Stimulated activated CD8-positive, alpha-beta memory T cell treated with anti-CD3 and anti-CD28 coated beads, Interleukin-4, amount 100 ng/mL, for 48 hours (primary cell): Measurements from ENCODE around the gene AGAP9.
A peak's percentile ranks its signal among the peaks of the same experiment; 100 is the strongest.
"Not testable (repeated sequence)": the region's sequence is repeated elsewhere in the genome, so short reads cannot be mapped to it uniquely, and the experiment has no call there.

Experiments used
- DNase-seq: peaks from one replicate; pipeline ENCODE4 v3.0.0-alpha.2; 2020

The AGAP9 gene

GRCh38 chr10:47484786-47485185, 38.7 kb downstream of the AGAP9 start:
- not testable (repeated sequence) for DNase-seq

- not testable (repeated sequence) for DNase-seq
Measured at GRCh38 chr10:47483923-47484322, 39.5 kb downstream of the AGAP9 start, which contains the start of gene ANXA8. Gene ANXA8 (minus strand): TSS chr10:47484115. CDS start chr10:47483933, 182 bp downstream.

GRCh38 chr10:47482367-47482766, 41.1 kb downstream of the AGAP9 start:
- DNase-seq = not testable (repeated sequence)

GRCh38 chr10:47481768-47482181, 41.7 kb downstream of the AGAP9 start:
- DNase-seq = peak; percentile 18

GRCh38 chr10:47481182-47481766, 42.2 kb downstream of the AGAP9 start:
- peak; percentile 22 for DNase-seq

GRCh38 chr10:47480133-47480532, 43.3 kb downstream of the AGAP9 start:
- not testable (repeated sequence) for DNase-seq

GRCh38 chr10:47478114-47478513, 45.3 kb downstream of the AGAP9 start:
- DNase-seq = peak; percentile 6

- DNase-seq = peak; percentile 1
Measured at GRCh38 chr10:47477078-47477477, 46.4 kb downstream of the AGAP9 start.

GRCh38 chr10:47475101-47475500, 48.3 kb downstream of the AGAP9 start:
- DNase-seq = peak; percentile 10

- not testable (repeated sequence) for DNase-seq
Measured at GRCh38 chr10:47473516-47473915, 49.9 kb downstream of the AGAP9 start.

- DNase-seq = not testable (repeated sequence)
Measured at GRCh38 chr10:47472647-47473046, 50.8 kb downstream of the AGAP9 start.

- DNase-seq = not testable (repeated sequence)
Measured at GRCh38 chr10:47472072-47472471, 51.4 kb downstream of the AGAP9 start.

GRCh38 chr10:47468731-47469528, 54.5 kb downstream of the AGAP9 start:
- peak; percentile 15 for DNase-seq

GRCh38 chr10:47467957-47468356, 55.5 kb downstream of the AGAP9 start:
- not testable (repeated sequence) for DNase-seq

- not testable (repeated sequence) for DNase-seq
Measured at GRCh38 chr10:47467458-47467857, 56.0 kb downstream of the AGAP9 start.

- not testable (repeated sequence) for DNase-seq
Measured at GRCh38 chr10:47465216-47465917, 58.1 kb downstream of the AGAP9 start.

- DNase-seq = not testable (repeated sequence)
Measured at GRCh38 chr10:47462577-47463358, 60.7 kb downstream of the AGAP9 start.

- peak; percentile 44 for DNase-seq
Measured at GRCh38 chr10:47461261-47461687, 62.2 kb downstream of the AGAP9 start.

GRCh38 chr10:47458466-47459154, 64.8 kb downstream of the AGAP9 start:
- DNase-seq = no peak

GRCh38 chr10:47457826-47458225, 65.6 kb downstream of the AGAP9 start:
- no peak for DNase-seq

- no peak for DNase-seq
Measured at GRCh38 chr10:47457528-47457820, 66.0 kb downstream of the AGAP9 start.
